Measurements from ENCODE around the gene EIF4ENIF1. TPM values are rescaled to one million over a fixed set of nuclear protein-coding genes. Genes with fewer than 3 reads are reported as not detected.

The EIF4ENIF1 gene
- total RNA-seq, 2 experiments from 2014 or later, result 9.4 to 10.6 TPM

- DNase-seq (peak in 3 of 14 experiments; percentile 15 to 31 (median 23)), ATAC-seq (ENCODE audit: poor library complexity) (peak; percentile 39)
- intact Hi-C loops (cut with DNase I, micrococcal nuclease), result no loop called here
- TF ChIP-seq CTCF (IDR thresholded peaks at IDR 0.05), result no peak
- peaks cover 37% of the 10 kb centered on the region for H3K4me1 Mint-ChIP-seq (ENCODE audit: low read depth)
- Histone ChIP-seq H3K27ac (ENCODE audit: low read depth in 1 of 2, low read length in 2 of 2) (peak overlapping the region in 1 of 2 donors; percentile 19), H3K9me3 (ENCODE audit: control insufficient read depth in 1 of 2, insufficient read depth in 1 of 2, low read length in 2 of 2) (no peaks in the 10 kb centered on the region), H3K4me1 (ENCODE audit: insufficient read depth, low read length) (peaks cover 22% of the 10 kb centered on the region), H3K4me3 (ENCODE audit: low read length) (no peak overlapping the region), H3K27me3 (ENCODE audit: control insufficient read depth in 1 of 2, insufficient read depth in 2 of 2, low read length in 2 of 2) (no peaks in the 10 kb centered on the region), H3K36me3 (ENCODE audit: insufficient read depth, low read length) (peaks cover 28% of the 10 kb centered on the region)
- H3K9me3 Mint-ChIP-seq, result no peaks in the 10 kb centered on the region
- ChIA-PET CTCF (interaction anchor here (0.8 to 2.3 kb wide), 2 partner anchors 14 to 50 kb away, joined by 3 to 5 read pairs; no protein-coding TSS in a partner anchor), POLR2A (no interaction called here)
- no peak overlapping the region for H3K4me3 Mint-ChIP-seq
- peaks cover 69% of the 10 kb centered on the region for H3K36me3 Mint-ChIP-seq (ENCODE audit: low read depth)
- no peaks in the 10 kb centered on the region for H3K27me3 Mint-ChIP-seq
- H3K27ac Mint-ChIP-seq, result peak overlapping the region; percentile 50
Measured at GRCh38 chr22:31537019-31537535, 47.4 kb upstream of the EIF4ENIF1 start.

- Histone ChIP-seq H3K27me3 (ENCODE audit: control insufficient read depth in 1 of 2, insufficient read depth in 2 of 2, low read length in 2 of 2) (no peaks in the 10 kb centered on the region), H3K4me1 (ENCODE audit: insufficient read depth, low read length) (peaks cover 18% of the 10 kb centered on the region), H3K36me3 (ENCODE audit: insufficient read depth, low read length) (peaks cover 33% of the 10 kb centered on the region), H3K4me3 (ENCODE audit: low read length) (no peak overlapping the region), H3K9me3 (ENCODE audit: control insufficient read depth in 1 of 2, insufficient read depth in 1 of 2, low read length in 2 of 2) (no peaks in the 10 kb centered on the region), H3K27ac (ENCODE audit: low read depth in 1 of 2, low read length in 2 of 2) (no peak overlapping the region)
- ATAC-seq (ENCODE audit: poor library complexity) (peak; percentile 14), DNase-seq (no peak)
- intact Hi-C loops (cut with DNase I, micrococcal nuclease), result no loop called here
- no peak for TF ChIP-seq CTCF (IDR thresholded peaks at IDR 0.05)
- Mint-ChIP-seq H3K4me3 (no peak overlapping the region), H3K36me3 (ENCODE audit: low read depth) (peaks cover 79% of the 10 kb centered on the region), H3K27me3 (no peaks in the 10 kb centered on the region), H3K27ac (peak overlapping the region; percentile 65), H3K4me1 (ENCODE audit: low read depth) (peaks cover 46% of the 10 kb centered on the region), H3K9me3 (no peaks in the 10 kb centered on the region)
- CTCF ChIA-PET, result no interaction called here
- POLR2A ChIA-PET, result interaction anchor here (0.6 kb wide), 1 partner anchor 11 kb away, joined by 3 read pairs; no protein-coding TSS in a partner anchor
Measured at GRCh38 chr22:31533374-31533773, 43.7 kb upstream of the EIF4ENIF1 start.

- DNase-seq, result no peak
- CTCF ChIA-PET, result interaction anchor here (1.1 kb wide), 1 partner anchor 29 kb away, joined by 3 read pairs; no protein-coding TSS in a partner anchor
- no peak for TF ChIP-seq CTCF (IDR thresholded peaks at IDR 0.05)
- POLR2A ChIA-PET, result no interaction called here
- intact Hi-C loops (cut with DNase I, micrococcal nuclease), result no loop called here
- peak overlapping the region; percentile 65 for H3K27ac Mint-ChIP-seq
- no peaks in the 10 kb centered on the region for H3K27me3 Mint-ChIP-seq
- no peaks in the 10 kb centered on the region for H3K9me3 Mint-ChIP-seq
- peaks cover 37% of the 10 kb centered on the region for H3K4me1 Mint-ChIP-seq (ENCODE audit: low read depth)
- Histone ChIP-seq H3K9me3 (ENCODE audit: control insufficient read depth in 1 of 2, insufficient read depth in 1 of 2, low read length in 2 of 2) (no peaks in the 10 kb centered on the region), H3K4me3 (ENCODE audit: low read length) (no peak overlapping the region), H3K27me3 (ENCODE audit: control insufficient read depth in 1 of 2, insufficient read depth in 2 of 2, low read length in 2 of 2) (no peaks in the 10 kb centered on the region), H3K27ac (ENCODE audit: low read depth in 1 of 2, low read length in 2 of 2) (no peak overlapping the region), H3K4me1 (ENCODE audit: insufficient read depth, low read length) (peaks cover 16% of the 10 kb centered on the region), H3K36me3 (ENCODE audit: insufficient read depth, low read length) (peaks cover 37% of the 10 kb centered on the region)
- no peak for ATAC-seq (ENCODE audit: poor library complexity)
- H3K4me3 Mint-ChIP-seq, result no peak overlapping the region
- peaks cover 75% of the 10 kb centered on the region for H3K36me3 Mint-ChIP-seq (ENCODE audit: low read depth)
Measured at GRCh38 chr22:31532060-31532459, 42.4 kb upstream of the EIF4ENIF1 start.
